ENCODE data around the gene MUL1.

The MUL1 gene

DNA sequence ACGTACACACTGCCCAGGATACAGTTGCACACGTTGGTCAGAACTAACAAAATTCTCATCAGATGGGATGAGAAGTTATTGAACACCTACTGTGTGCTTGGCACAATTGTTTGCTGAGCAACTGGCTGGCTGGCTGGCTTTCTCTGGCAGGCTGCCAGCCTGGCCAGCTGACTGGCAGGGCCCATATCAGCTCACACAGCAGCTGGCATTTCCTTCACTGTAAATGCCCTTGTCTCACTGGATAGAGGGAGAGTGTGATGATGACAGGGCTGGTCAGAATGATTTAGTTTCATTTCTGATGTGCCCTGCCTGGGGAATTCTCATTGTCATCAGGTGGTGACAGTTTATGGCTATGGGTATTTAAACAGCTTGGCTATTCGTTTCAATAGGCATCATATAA, 37.8 kb downstream of the MUL1 start:
- no peak for DNase-seq (ENCODE audit: low read depth in 2 of 2)

DNA sequence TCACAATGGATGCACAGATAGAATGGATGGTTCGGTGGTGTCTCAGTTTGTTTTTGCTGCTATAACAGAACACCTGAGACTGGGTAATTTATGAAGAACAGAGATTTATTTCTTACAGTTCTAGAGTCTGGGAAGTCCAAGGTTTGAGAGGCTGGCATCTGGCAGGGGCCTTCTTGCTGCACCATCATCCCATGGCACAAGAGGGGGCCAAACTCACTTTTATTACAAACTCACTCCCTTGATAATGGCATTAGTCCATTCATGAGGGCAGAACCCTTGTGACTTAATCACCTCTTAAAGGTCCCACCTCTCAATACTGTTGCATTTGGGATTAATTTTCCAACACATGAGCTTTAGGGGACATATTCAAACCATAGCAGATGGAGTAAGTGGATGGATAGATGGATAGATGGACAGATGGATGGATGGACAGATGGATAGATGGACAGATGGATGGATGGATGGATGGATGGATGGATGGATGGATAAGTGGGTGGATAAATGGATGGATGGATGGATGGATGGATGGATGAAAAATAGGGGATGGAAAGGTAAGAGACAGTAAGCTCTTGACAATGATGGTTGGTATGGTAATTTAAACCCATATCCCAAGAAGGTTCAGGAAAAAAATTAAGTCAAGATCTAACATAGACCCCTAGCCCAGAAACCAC, 38.4 kb downstream of the MUL1 start:
- no peak for DNase-seq (ENCODE audit: low read depth in 2 of 2)

DNA sequence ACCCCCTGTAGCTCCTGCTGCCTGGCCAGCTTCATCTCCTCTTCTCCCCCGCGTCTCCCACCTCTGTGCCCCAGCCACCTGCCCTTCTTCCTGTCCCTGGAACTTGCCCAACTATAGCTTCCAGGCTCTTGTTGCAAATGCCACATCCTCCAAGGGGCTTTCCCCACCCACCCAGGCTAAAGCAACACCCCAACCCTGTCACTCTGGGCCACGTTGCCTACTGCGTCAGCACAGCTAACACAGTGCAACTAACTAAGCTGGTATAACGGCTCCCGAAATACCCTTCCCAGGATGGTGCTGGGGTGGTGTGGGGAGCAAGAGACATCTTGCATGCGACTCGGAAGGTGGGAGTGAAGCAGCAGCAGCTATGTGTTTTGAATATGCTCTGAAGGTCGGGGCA, 41.7 kb downstream of the MUL1 start:
- DNase-seq (ENCODE audit: low read depth in 2 of 2), result no peak

DNA sequence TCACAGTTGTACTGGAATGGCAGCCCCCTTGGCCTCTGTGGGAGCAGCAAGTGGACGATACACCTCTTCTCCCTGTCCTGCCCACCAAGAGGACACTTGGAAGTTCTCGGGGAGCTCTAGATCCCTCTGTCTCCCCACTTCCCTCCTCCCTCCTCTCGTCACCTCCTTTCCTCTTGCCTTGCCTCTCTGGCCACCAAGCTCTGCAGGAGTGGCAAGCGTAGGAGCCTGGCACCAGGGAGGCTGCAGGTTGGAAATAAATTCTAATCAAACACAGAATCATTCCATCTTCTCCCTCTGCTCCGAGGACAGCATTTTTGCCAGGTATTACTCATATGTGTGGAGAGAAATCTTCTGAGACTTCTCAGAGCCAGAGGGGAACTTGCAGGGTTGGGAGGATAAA, 42.8 kb downstream of the MUL1 start:
- DNase-seq (ENCODE audit: low read depth in 2 of 2), result no peak

DNA sequence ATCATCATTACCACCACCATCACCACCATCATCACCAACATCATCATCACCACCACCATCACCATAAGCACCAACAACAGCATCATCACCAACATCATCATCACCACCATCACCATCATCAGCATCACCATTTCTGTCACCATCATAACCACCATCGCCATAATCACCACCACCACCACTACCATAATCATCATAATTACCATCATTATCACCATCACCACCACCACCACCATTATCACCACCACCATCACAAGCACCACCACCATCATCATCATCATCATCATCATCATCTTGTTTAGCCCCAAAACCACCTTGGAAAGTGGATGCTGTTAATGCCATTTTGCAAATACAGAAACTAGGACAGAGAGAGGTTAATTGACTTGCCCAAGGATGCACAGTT, 44.4 kb downstream of the MUL1 start:
- no peak for DNase-seq (ENCODE audit: low read depth in 2 of 2)

DNA sequence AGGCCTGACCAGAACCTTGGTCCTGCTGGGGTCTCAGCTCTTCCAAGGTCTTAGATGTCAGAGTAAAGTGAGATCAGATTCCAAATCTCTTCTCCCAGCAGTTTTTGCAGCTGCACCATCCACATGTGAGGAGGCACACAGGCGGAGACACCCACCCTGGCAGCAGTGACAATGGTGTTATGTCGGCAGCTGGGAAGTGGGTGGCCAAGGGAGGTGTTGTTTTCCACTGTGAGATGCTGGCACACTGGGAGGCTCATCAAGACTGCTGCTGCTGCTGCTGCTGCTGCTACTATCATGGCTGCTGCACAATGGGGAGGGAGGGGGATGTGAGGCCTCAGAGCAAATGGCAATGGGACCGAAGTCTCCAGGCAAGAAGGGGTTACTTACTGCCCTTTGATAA, 45.6 kb downstream of the MUL1 start:
- DNase-seq (ENCODE audit: low read depth in 2 of 2), result no peak

DNA sequence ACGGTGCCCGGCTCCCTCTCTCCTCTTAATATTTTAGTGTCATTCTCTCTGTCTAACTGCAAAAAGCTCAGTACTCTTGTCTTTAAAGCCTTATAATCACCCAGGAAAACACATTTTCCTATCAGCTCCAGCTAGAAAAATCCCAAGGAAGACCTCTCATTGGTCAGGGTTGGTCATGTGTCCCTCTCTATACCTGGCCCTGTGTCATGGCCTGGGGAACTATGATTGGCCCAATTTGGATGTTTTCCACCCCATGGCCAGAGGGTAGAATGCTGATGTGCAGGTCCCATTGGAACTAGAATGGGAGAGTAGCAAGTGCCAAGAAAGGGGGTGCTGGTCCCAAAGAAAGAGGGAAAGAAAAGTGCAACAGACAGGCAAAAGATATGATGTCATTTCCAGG, 49.2 kb downstream of the MUL1 start:
- no peak for DNase-seq (ENCODE audit: low read depth in 2 of 2)

DNA sequence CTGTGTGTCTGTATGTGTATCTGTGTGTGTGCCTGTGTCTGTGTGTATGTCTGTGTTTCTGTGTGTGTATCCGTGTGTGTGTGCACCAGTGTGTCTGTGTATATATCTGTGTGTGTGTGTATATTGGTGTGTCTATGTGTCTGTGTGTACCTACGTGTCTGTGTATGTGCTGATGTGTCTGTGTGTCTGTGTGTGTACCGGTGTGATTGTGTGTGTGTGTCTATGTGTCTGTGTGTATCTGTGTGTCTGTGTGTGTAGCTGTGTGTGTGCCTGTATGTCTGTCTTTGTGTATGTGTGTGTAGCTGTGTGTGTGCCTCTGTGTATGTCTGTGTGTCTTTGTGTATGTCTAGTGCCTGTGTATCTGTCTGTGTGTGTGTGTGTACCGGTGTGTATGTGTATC, 53.9 kb downstream of the MUL1 start:
- DNase-seq (ENCODE audit: low read depth in 2 of 2), result no peak

DNA sequence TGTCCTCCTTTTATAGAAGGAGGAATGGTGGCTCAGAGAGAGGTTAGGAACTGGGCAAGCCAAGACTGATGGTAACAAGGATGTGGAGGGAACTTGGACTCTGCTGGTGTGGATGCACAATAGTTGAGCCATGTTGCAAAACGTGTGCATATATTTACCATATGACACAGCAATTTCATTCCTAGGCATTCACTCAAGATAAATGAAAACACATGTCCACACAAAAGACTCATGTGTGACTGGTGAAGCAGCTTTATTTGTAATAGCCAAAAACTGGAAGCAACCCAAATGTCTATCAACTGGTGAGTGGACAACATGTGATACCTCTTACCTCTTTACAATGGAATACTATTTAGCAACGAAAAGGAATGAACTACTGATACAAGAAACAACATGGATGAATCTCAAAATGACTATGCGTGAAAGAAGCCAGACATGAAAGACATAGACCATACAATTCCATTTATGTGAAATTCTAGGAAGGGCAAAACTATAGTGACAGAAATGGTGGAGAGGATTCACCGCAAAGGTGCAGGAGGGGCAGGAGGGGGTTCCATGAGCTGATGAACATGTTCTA, 58.1 kb downstream of the MUL1 start:
- DNase-seq (ENCODE audit: low read depth in 2 of 2), result no peak

Measured in stimulated activated CD4-positive, alpha-beta T cell treated with anti-CD3 and anti-CD28 coated beads, Interleukin-4, amount 100 ng/mL, for 48 hours (primary cell).